Activated naive CD4-positive, alpha-beta T cell treated with anti-CD3 and anti-CD28 coated beads, Interleukin-2, amount 10 ng/mL, durations not matched to agents 7 days and 5 days (primary cell): ENCODE measurements around the gene QARS1.

Source experiments
- CTCF ChIA-PET: fragments of 350-600 bp; sonication (Branson Sonifier 250); formaldehyde crosslinking; loops from one replicate; lab custom pipeline; 2021; ENCODE audit warnings: antibody characterized with exemption; lab: Charles Lee
- DNase-seq: peaks from one replicate; pipeline ENCODE4 v3.0.0-alpha.2; 2020
- H3K27ac Mint-ChIP-seq: one replicate; pipeline ENCODE4 v1.8.0; 2021; ENCODE audit warnings: mild to moderate bottlenecking, moderate library complexity, mixed read lengths
- H3K27me3 Mint-ChIP-seq: one replicate; pipeline ENCODE4 v1.8.0; 2021; ENCODE audit warnings: mild to moderate bottlenecking, mixed read lengths
- H3K36me3 Mint-ChIP-seq: one replicate; pipeline ENCODE4 v1.8.0; 2021; ENCODE audit warnings: mixed read lengths
- H3K4me1 Mint-ChIP-seq: one replicate; pipeline ENCODE4 v1.8.0; 2021; ENCODE audit warnings: mixed read lengths
- H3K4me3 Mint-ChIP-seq: one replicate; pipeline ENCODE4 v1.8.0; 2021; ENCODE audit warnings: mild to moderate bottlenecking, moderate library complexity, mixed read lengths
- H3K9me3 Mint-ChIP-seq: one replicate; pipeline ENCODE4 v1.8.0; 2021; ENCODE audit warnings: mixed read lengths

QARS1 gene

GRCh38 chr3:49124203-49124602, 19.6 kb upstream of the QARS1 start:
- Mint-ChIP-seq H3K9me3 (no peaks in the 10 kb centered on the region), H3K27ac (no peak overlapping the region), H3K4me1 (peaks cover 18% of the 10 kb centered on the region), H3K36me3 (peaks cover under 1% of the 10 kb centered on the region), H3K27me3 (no peaks in the 10 kb centered on the region), H3K4me3 (no peak overlapping the region)
- no peak for DNase-seq
- CTCF ChIA-PET = no interaction called here

DNA sequence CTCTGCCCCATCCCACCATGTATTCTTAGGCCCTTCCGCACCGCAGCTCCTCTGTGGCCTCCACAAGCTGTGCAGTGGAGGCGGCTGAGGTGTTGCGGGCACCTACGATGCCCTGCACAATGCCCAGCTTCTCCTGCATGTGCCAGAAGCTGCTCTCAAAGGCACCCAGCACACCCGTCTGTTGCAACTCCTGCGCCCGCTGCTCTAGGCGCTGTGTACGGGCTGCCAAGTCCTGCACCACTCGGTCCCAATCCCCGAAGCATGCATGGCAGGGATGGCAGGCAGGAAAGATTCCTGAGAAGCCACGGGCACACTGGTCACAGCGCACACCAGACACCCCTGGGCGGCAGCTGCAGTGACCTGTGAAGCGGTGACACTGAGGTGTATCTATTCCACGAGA, 19.1 kb upstream of the QARS1 start:
- Mint-ChIP-seq H3K27ac (no peak overlapping the region), H3K9me3 (no peaks in the 10 kb centered on the region), H3K4me3 (no peak overlapping the region)

GRCh38 chr3:49122886-49123545, 18.5 kb upstream of the QARS1 start:
- H3K36me3 Mint-ChIP-seq = peaks cover 7% of the 10 kb centered on the region
- no peaks in the 10 kb centered on the region for H3K27me3 Mint-ChIP-seq
- H3K4me1 Mint-ChIP-seq = peaks cover 24% of the 10 kb centered on the region
- DNase-seq = no peak
- H3K4me3 Mint-ChIP-seq = no peak overlapping the region
- CTCF ChIA-PET = interaction anchor here (1.5 kb wide), 1 partner anchor 29 kb away, joined by 4 read pairs; the partner anchor contains the start of gene QRICH1
- H3K9me3 Mint-ChIP-seq = no peaks in the 10 kb centered on the region
- no peak overlapping the region for H3K27ac Mint-ChIP-seq

More for the DNA sequence above, 19.1 kb upstream of the QARS1 start:
- Mint-ChIP-seq H3K4me1 (peaks cover 23% of the 10 kb centered on the region), H3K36me3 (peaks cover 5% of the 10 kb centered on the region), H3K27me3 (no peaks in the 10 kb centered on the region)
- no peak for DNase-seq
- CTCF ChIA-PET = interaction anchor here (1.5 kb wide), 1 partner anchor 29 kb away, joined by 4 read pairs; the partner anchor contains the start of gene QRICH1

DNA sequence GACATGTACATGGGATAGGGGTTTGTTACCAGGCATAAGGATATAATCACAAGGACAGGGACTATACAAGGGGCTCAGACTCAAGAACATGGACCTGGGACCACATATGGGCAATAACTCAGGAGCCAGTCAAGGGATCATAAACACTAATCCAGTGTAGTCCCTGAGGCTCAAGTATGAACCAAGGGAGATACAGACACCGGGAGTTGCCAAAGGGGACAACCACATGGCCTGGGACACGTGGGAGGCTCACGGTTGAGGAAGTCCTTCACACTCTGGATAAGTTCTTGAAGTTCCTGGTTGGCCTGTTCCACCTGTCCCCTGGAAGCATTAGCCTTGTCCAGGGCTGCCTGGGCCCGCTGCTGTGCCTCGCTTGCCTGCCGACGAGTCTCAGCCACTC, 17.9 kb upstream of the QARS1 start:
- Mint-ChIP-seq H3K36me3 (peaks cover 10% of the 10 kb centered on the region), H3K27ac (peak overlapping the region; percentile 92), H3K4me1 (peaks cover 24% of the 10 kb centered on the region), H3K4me3 (no peak overlapping the region), H3K9me3 (no peaks in the 10 kb centered on the region), H3K27me3 (no peaks in the 10 kb centered on the region)
- DNase-seq = no peak
- CTCF ChIA-PET = interaction anchor here (1.5 kb wide), 1 partner anchor 28 kb away, joined by 4 read pairs; the partner anchor contains the start of gene QRICH1

GRCh38 chr3:49122022-49122421, 17.5 kb upstream of the QARS1 start:
- DNase-seq = no peak
- H3K4me3 Mint-ChIP-seq = peak overlapping the region; percentile 87
- peak overlapping the region; percentile 92 for H3K27ac Mint-ChIP-seq
- H3K9me3 Mint-ChIP-seq = no peaks in the 10 kb centered on the region
- H3K36me3 Mint-ChIP-seq = peaks cover 13% of the 10 kb centered on the region
- no peaks in the 10 kb centered on the region for H3K27me3 Mint-ChIP-seq
- CTCF ChIA-PET = no interaction called here
- H3K4me1 Mint-ChIP-seq = peaks cover 24% of the 10 kb centered on the region

- Mint-ChIP-seq H3K4me1 (peaks cover 24% of the 10 kb centered on the region), H3K36me3 (peaks cover 18% of the 10 kb centered on the region), H3K9me3 (no peaks in the 10 kb centered on the region), H3K27ac (peak overlapping the region; percentile 92), H3K4me3 (peak overlapping the region; percentile 87), H3K27me3 (no peaks in the 10 kb centered on the region)
- peak; percentile 28 for DNase-seq
- CTCF ChIA-PET = interaction anchor here (0.6 to 1.4 kb wide), 3 partner anchors 27 to 352 kb away, joined by 3 to 4 read pairs (median 3); partner anchors contain the start of genes NDUFAF3 and QRICH1
Observed at GRCh38 chr3:49121132-49121736, 16.7 kb upstream of the QARS1 start.

- peak; percentile 96 for DNase-seq
- no peaks in the 10 kb centered on the region for H3K27me3 Mint-ChIP-seq
- peaks cover 25% of the 10 kb centered on the region for H3K36me3 Mint-ChIP-seq
- peak within 1 kb of the TSS; percentile 92 for H3K27ac Mint-ChIP-seq
- no peaks in the 10 kb centered on the region for H3K9me3 Mint-ChIP-seq
- peaks cover 24% of the 10 kb centered on the region for H3K4me1 Mint-ChIP-seq
- CTCF ChIA-PET = interaction anchor here (0.6 to 1.4 kb wide), 4 partner anchors 26 to 351 kb away, joined by 3 to 4 read pairs (median 4); partner anchors contain the start of genes NDUFAF3 and QRICH1
- H3K4me3 Mint-ChIP-seq = peak within 1 kb of the TSS; percentile 87
Observed at GRCh38 chr3:49120438-49121131, 16.0 kb upstream of the QARS1 start, which contains the start of gene USP19. Gene USP19 (minus strand): TSS chr3:49120823. CDS start chr3:49119145, 1,678 bp downstream.

GRCh38 chr3:49120096-49120437, 15.5 kb upstream of the QARS1 start:
- DNase-seq = peak; percentile 42
- Mint-ChIP-seq H3K36me3 (peaks cover 30% of the 10 kb centered on the region), H3K9me3 (no peaks in the 10 kb centered on the region), H3K27me3 (no peaks in the 10 kb centered on the region), H3K4me3 (peak overlapping the region; percentile 87), H3K4me1 (peaks cover 24% of the 10 kb centered on the region), H3K27ac (peak overlapping the region; percentile 92)
- CTCF ChIA-PET = interaction anchor here (1.1 to 1.4 kb wide), 2 partner anchors 98 to 132 kb away, joined by 3 to 4 read pairs; partner anchors contain the start of gene NDUFAF3

GRCh38 chr3:49119439-49119838, 14.9 kb upstream of the QARS1 start:
- CTCF ChIA-PET = no interaction called here
- Mint-ChIP-seq H3K27me3 (no peaks in the 10 kb centered on the region), H3K4me3 (peak overlapping the region; percentile 87), H3K36me3 (peaks cover 33% of the 10 kb centered on the region), H3K4me1 (peaks cover 24% of the 10 kb centered on the region), H3K27ac (peak overlapping the region; percentile 92), H3K9me3 (no peaks in the 10 kb centered on the region)
- DNase-seq = no peak

DNA sequence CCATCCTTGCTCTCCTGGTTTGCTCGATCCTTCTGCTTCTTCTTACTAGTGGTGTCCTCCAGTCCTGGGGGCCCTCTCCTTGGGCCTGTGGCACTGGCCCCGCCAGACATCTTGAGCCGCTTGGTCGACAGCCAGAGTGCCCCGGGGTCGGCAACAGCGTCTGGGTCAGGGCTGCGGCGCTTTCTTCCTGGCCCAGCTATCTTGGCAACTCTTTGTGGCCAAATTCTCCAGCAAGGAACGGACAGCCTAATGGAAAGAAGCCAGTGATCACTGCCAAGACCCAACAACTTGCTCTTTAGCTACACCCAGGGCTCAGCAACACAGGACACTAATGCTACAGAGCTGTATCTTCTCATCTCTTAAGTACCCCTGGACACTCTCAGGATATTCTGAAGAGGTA, 14.5 kb upstream of the QARS1 start:
- Mint-ChIP-seq H3K4me1 (peaks cover 24% of the 10 kb centered on the region), H3K4me3 (peak overlapping the region; percentile 87), H3K27ac (peak overlapping the region; percentile 92), H3K9me3 (no peaks in the 10 kb centered on the region), H3K27me3 (no peaks in the 10 kb centered on the region), H3K36me3 (peaks cover 34% of the 10 kb centered on the region)
- CTCF ChIA-PET = no interaction called here
- no peak for DNase-seq

GRCh38 chr3:49112262-49112661, 7.7 kb upstream of the QARS1 start:
- Mint-ChIP-seq H3K4me3 (no peak overlapping the region), H3K27me3 (no peaks in the 10 kb centered on the region)
- CTCF ChIA-PET = no interaction called here

GRCh38 chr3:49111347-49111746, 6.8 kb upstream of the QARS1 start:
- peak overlapping the region; percentile 55 for H3K27ac Mint-ChIP-seq
- no peaks in the 10 kb centered on the region for H3K9me3 Mint-ChIP-seq
- DNase-seq = no peak
- H3K4me3 Mint-ChIP-seq = no peak overlapping the region
- CTCF ChIA-PET = no interaction called here
- peaks cover 44% of the 10 kb centered on the region for H3K36me3 Mint-ChIP-seq
- H3K4me1 Mint-ChIP-seq = no peaks in the 10 kb centered on the region
- H3K27me3 Mint-ChIP-seq = no peaks in the 10 kb centered on the region

More at GRCh38 chr3:49112262-49112661, 7.7 kb upstream of the QARS1 start:
- Mint-ChIP-seq H3K9me3 (no peaks in the 10 kb centered on the region), H3K27ac (no peak overlapping the region), H3K4me1 (no peaks in the 10 kb centered on the region), H3K36me3 (peaks cover 49% of the 10 kb centered on the region)
- no peak for DNase-seq

DNA sequence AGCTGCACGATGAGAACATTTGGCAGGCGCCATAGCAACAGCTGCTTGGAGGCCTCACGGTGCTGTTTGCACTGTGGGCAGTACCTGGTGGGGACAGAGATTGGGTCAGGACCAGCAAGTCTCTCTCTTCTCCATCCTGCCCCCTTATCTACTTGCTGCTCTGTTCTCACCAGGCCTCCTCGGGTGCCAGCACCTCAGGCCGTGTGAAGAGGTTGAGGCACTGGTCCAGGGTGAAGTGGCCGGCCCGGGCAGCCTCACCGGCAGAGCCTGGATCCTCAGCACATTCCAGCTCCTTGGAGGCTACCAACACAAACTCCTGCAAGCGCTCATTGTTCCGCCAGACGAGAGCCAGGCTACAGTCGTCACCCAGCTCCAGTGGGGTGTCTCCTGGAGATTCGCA, 6.2 kb upstream of the QARS1 start:
- peaks cover 38% of the 10 kb centered on the region for H3K36me3 Mint-ChIP-seq

GRCh38 chr3:49108346-49108745, 3.8 kb upstream of the QARS1 start:
- Mint-ChIP-seq H3K9me3 (no peaks in the 10 kb centered on the region), H3K27ac (no peak overlapping the region), H3K27me3 (no peaks in the 10 kb centered on the region), H3K4me1 (peaks cover 26% of the 10 kb centered on the region), H3K36me3 (peaks cover 34% of the 10 kb centered on the region), H3K4me3 (no peak overlapping the region)
- CTCF ChIA-PET = interaction anchor here (1.5 kb wide), 1 partner anchor 13 kb away, joined by 3 read pairs; no protein-coding TSS in a partner anchor
- no peak for DNase-seq

More for the DNA sequence above, 6.2 kb upstream of the QARS1 start:
- Mint-ChIP-seq H3K27ac (no peak overlapping the region), H3K4me3 (no peak overlapping the region), H3K9me3 (no peaks in the 10 kb centered on the region), H3K27me3 (no peaks in the 10 kb centered on the region), H3K4me1 (peaks cover 4% of the 10 kb centered on the region)
- no peak for DNase-seq
- CTCF ChIA-PET = no interaction called here
